Stimulated activated CD4-positive, alpha-beta T cell treated with anti-CD3 and anti-CD28 coated beads, TNF-alpha, amount 100 ng/mL, for 4 hours (primary cell): Measurements from ENCODE around the gene SMIM33.
"Not testable (repeated sequence)": the region's sequence is repeated elsewhere in the genome, so short reads cannot be mapped to it uniquely, and the experiment has no call there.

Experiments used
- DNase-seq, 3 experiments: peaks; one replicate each; pipeline ENCODE4 v3.0.0-alpha.2; 2020; ENCODE audit warnings: low read depth in 3 of 3

The SMIM33 gene

GRCh38 chr5:139470821-139471300, at the start of gene SMIM33:
Gene SMIM33, plus strand, starts transcription at chr5:139471004. Its CDS starts 118 bp downstream, at chr5:139471122.
- DNase-seq: peak in 1 of 3 experiments; percentile 26

- peak in 1 of 3 experiments; percentile 34 for DNase-seq
These were observed 48.4 kb upstream of the SMIM33 start for GRCh38 chr5:139422307-139422893.

GRCh38 chr5:139425497-139425896, 45.3 kb upstream of the SMIM33 start:
- DNase-seq: no peak

GRCh38 chr5:139426203-139426885, 44.5 kb upstream of the SMIM33 start:
- DNase-seq: no peak

GRCh38 chr5:139430015-139430414, 40.8 kb upstream of the SMIM33 start:
- no peak for DNase-seq

DNA sequence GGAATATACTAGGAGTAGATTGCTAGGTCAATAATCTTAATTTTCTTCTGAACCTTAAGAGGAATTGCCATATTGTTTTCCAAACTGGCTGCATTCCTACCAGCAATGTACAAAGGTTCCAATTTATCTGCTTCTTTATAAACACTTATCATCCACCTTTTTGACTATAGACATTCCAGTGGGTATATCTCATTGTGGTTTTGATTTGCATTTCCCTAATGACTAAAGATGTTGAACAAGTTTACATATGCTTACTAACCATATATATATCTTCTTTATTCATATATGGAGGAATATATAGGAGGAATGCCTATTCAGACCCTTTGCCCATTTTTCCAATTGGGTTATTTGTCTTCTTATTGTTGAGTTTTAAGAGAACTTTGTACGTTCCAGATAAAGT, 39.1 kb upstream of the SMIM33 start:
- no peak for DNase-seq

GRCh38 chr5:139435676-139436075, 35.1 kb upstream of the SMIM33 start:
- no peak for DNase-seq

GRCh38 chr5:139438707-139439012, 32.1 kb upstream of the SMIM33 start:
- no peak for DNase-seq

DNA sequence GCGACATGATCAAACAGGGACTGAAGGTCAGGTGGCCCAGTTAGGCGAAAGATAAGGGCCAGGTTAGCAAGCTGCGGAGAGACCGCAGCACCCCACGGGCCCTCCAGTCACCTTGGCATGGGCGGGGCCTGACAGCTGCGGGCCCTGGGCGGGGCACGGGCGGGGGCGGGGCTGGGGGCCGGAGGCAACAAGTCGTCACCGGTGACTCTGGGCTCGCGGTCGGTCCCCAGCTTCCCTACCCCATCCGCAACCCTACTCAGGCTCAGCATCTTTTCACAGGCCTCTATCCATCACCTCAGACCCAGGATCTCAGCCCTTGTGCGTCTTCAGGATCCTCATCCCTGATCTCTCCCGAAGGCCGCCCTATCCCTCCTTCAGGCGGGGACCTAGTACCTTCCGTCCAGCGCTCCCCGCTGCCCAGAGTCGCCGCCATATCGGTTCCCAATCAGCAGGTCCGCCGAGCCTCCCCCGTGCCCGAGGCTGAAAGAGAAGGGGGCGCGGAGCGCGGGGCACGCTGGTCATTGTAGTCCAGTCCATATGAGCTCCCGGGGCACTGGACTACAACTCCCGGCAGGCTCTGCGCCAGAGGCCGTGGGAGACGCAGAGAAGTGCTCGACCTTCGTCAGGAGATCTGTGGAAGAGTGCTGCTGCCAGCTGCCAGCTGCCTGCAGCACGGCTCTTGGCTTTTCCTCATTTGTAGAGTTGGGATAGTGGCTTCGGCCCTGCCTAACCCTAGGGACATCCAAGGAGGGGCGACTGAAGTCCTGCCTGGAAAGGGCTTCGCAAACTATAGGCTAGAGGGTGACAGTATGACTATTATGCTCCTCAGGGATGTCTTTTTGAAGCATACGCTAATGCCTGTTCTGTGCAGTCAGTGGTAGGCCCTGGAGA, 31.5 kb upstream of the SMIM33 start, which contains the start of gene DNAJC18:
DNAJC18 (minus strand) TSS at position 513 of the 891 bp plus-strand sequence; CDS start at position 433, 80 bp downstream.
- DNase-seq: peak; percentile 76 to 87 (median 83)

GRCh38 chr5:139440416-139440815, 30.4 kb upstream of the SMIM33 start:
- not testable (repeated sequence) for DNase-seq

GRCh38 chr5:139443831-139444453, 26.9 kb upstream of the SMIM33 start:
- DNase-seq: no peak

GRCh38 chr5:139445325-139446170, 25.3 kb upstream of the SMIM33 start:
- DNase-seq: no peak

GRCh38 chr5:139446956-139447779, 23.6 kb upstream of the SMIM33 start:
- no peak for DNase-seq

DNA sequence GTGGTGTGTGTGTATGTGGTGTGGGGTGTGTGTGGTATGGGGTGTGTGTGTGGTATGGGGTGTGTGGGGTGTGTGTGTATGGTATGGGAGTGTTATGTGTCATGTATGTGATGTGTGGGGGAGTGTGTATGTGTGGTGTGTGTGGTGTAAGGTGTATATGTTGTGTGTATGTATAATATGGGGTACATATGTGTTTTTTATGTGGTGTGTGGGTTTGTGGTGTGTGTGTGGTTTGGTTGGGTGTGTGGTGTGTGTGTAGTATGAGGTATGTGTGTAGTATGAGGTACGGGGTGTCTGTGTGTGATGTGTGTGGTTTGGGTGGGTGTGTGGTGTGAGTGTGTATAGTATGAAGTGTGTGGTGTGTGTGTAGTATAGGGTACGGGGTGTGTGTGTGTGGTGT, 19.6 kb upstream of the SMIM33 start:
- no peak for DNase-seq

- DNase-seq: no peak
These were observed 18.7 kb upstream of the SMIM33 start for GRCh38 chr5:139451878-139452660.

- peak in 1 of 3 experiments; percentile 50 for DNase-seq
These were observed 16.9 kb upstream of the SMIM33 start for GRCh38 chr5:139453683-139454567.

DNA sequence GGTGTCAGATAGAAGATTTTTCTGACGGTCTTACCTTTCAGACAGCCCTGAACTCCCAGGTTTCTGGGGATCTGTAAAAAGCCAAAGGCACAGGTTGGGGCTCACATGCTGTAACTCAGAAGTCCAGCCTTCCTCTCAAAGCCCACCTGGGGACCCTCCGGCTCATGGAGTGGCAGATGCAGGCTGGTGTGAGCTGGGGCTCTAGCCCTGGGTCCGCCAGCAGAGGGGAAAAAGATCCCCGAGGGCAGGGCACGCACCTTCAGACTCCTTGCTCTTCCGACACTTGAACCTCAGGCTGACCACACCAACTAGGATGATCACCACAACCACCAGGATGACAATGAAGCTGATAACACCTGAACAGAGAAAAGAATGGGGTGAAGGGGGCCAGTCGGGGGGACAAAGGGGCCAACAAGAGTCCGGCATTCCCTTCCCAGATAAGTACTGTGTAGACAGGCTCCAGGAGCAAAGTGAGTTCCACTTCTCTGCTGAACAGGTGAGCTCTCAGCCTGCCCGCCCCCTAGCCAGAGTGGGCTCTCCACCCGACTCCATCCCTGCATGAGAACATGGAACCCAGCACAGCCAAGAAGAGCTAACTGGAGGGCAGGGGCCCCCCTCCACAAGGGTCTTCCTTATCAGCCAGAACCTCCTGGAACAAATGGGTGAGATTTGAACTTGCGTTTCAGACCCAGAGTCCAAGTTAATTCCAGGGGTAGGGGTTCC, 16.1 kb upstream of the SMIM33 start:
- no peak for DNase-seq

GRCh38 chr5:139456776-139457175, 14.0 kb upstream of the SMIM33 start:
- no peak for DNase-seq
